GM18517 (cell line): ENCODE data around the gene EBNA1BP2.
"Not testable (repeated sequence)": the region's sequence is repeated elsewhere in the genome, so short reads cannot be mapped to it uniquely, and the experiment has no call there.

Experiments used
- ATAC-seq: cut with Tn5 transposase; IDR thresholded peaks from one replicate; pipeline ENCODE4 v1.9.1; 2021; ENCODE audit warnings: mild to moderate bottlenecking, moderate library complexity; ENCODE audit not compliant: unreplicated experiment

EBNA1BP2 gene

GRCh38 chr1:43171876-43172526 lies at the start of gene EBNA1BP2, which contains the start of gene CFAP57:
EBNA1BP2 (minus strand) TSS chr1:43172290; CDS start chr1:43172118, 172 bp downstream.
CFAP57 (plus strand) TSS chr1:43172330; CDS start chr1:43172754, 424 bp downstream.
- ATAC-seq, result peak; percentile 93

- no peak for ATAC-seq
Measured at GRCh38 chr1:43221797-43222196, 49.7 kb upstream of the EBNA1BP2 start.

- ATAC-seq, result peak; percentile 83
Measured at GRCh38 chr1:43220905-43221778, 49.1 kb upstream of the EBNA1BP2 start.

- ATAC-seq, result no peak
Measured at GRCh38 chr1:43217747-43218146, 45.7 kb upstream of the EBNA1BP2 start.

- no peak for ATAC-seq
Measured at GRCh38 chr1:43214501-43215444, 42.7 kb upstream of the EBNA1BP2 start.

GRCh38 chr1:43208277-43208676 lies 36.2 kb upstream of the EBNA1BP2 start:
- ATAC-seq, result not testable (repeated sequence)

GRCh38 chr1:43207229-43207853 lies 35.3 kb upstream of the EBNA1BP2 start:
- no peak for ATAC-seq

- ATAC-seq, result no peak
Measured at GRCh38 chr1:43206600-43207228, 34.6 kb upstream of the EBNA1BP2 start.

GRCh38 chr1:43205671-43206070 lies 33.6 kb upstream of the EBNA1BP2 start:
- ATAC-seq, result no peak

GRCh38 chr1:43204394-43204793 lies 32.3 kb upstream of the EBNA1BP2 start:
- no peak for ATAC-seq

GRCh38 chr1:43203859-43204258 lies 31.8 kb upstream of the EBNA1BP2 start:
- no peak for ATAC-seq

GRCh38 chr1:43199093-43199726 lies 27.1 kb upstream of the EBNA1BP2 start:
- ATAC-seq, result no peak

- ATAC-seq, result no peak
Measured at GRCh38 chr1:43197343-43198127, 25.4 kb upstream of the EBNA1BP2 start.

- ATAC-seq, result no peak
Measured at GRCh38 chr1:43194509-43194908, 22.4 kb upstream of the EBNA1BP2 start.

- no peak for ATAC-seq
Measured at GRCh38 chr1:43188106-43188505, 16.0 kb upstream of the EBNA1BP2 start.

GRCh38 chr1:43184995-43185394 lies 12.9 kb upstream of the EBNA1BP2 start:
- ATAC-seq, result no peak

- no peak for ATAC-seq
Measured at GRCh38 chr1:43184388-43184787, 12.3 kb upstream of the EBNA1BP2 start.

- ATAC-seq, result no peak
Measured at GRCh38 chr1:43177691-43178090, 5.6 kb upstream of the EBNA1BP2 start.

GRCh38 chr1:43174873-43175272 lies 2.8 kb upstream of the EBNA1BP2 start:
- ATAC-seq, result no peak
